ENCODE results near the gene CIBAR2. TPM values are rescaled to one million over a fixed set of nuclear protein-coding genes. Genes with fewer than 3 reads are reported as not detected.

Gene CIBAR2
- total and polyA plus RNA-seq, 9 donors: 0.18 to 13.0 (median 1.4) TPM; not detected in 3

DNA sequence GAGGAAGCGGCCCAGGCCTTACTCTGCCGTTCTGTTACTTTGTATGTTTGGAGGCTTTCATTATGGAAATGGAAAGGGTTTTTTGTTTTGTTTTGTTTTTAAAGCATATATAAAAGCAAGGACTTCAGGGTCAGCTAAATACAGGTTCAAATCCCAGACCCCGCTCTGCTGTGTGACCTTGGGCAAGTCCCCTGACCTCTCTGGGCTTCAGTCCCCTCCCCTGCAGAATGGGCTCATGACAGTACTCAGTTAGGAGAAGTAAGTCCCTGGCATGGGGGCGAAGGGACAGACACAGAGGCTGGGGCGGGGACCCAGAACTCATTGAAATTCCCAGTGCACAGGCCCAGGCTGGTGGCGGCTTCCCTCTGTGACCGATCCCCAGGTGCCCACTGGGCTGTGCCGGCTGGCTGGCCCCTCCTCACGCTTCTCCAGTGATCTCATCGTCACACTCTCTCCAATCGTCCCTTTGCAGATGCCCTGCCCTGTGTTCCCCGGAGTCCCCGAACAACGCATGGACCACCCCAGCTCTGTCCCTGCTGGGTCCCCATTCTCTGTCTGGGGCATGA lies 979 bp upstream of the CIBAR2 start:
- Histone ChIP-seq H3K27ac (no peak overlapping the region), H3K36me3 (no peaks in the 10 kb centered on the region), H3K9me3 (no peaks in the 10 kb centered on the region), H3K27me3 (no peaks in the 10 kb centered on the region), H3K4me1 (ENCODE audit: insufficient read depth) (peaks cover 1% of the 10 kb centered on the region), H3K4me3 (no peak overlapping the region)
- 90 to 93% (median 91%) methylated on average over 14 of the region's 14 CpGs for WGBS, 3 donors
- TF ChIP-seq CTCF (IDR thresholded peaks at IDR 0.05): no peak
- intact Hi-C loops (cut with DNase I): loop anchor here in 3 of 4 donors (5.0 to 10.0 kb wide), 4 partner anchors 122 to 502 kb away; partner anchors contain the start of gene GSE1 (in 1 of the 3)
- DNase-seq: no peak

DNA sequence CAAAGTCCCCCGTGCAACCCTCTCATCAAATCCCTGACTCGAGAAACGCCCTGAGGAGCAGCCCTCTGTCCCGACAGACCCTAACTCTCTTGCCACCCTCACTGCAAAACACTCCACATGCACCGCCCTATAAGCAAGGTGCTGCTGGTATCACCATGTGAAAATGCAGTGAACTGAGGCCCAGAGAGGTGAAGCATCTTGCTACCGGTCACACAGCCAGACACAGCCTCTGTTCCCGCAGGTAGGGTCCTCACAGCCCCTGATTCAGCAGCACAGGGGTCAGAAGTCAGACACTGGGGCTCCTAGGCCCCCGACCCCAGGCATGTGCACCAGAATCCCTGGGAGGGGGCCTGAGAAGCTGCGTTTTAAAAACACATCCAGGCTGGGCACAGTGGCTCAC lies 1.1 kb downstream of the CIBAR2 start:
- H3K36me3 ChIP-seq: no peaks in the 10 kb centered on the region
- no peak overlapping the region for H3K4me3 ChIP-seq
- 88 to 92% (median 92%) methylated on average over 9 of the region's 9 CpGs for WGBS, 3 donors
- intact Hi-C loops (cut with DNase I): loop anchor here in 3 of 4 donors (5.0 to 10.0 kb wide), 4 partner anchors 124 to 504 kb away; partner anchors contain the start of gene GSE1 (in 1 of the 3)
- no peaks in the 10 kb centered on the region for H3K4me1 ChIP-seq (ENCODE audit: insufficient read depth)
- no peaks in the 10 kb centered on the region for H3K9me3 ChIP-seq
- DNase-seq: no peak
- no peak overlapping the region for H3K27ac ChIP-seq
- TF ChIP-seq EP300 (IDR thresholded peaks at IDR 0.05) (no peak), CTCF (IDR thresholded peaks at IDR 0.05) (no peak), POLR2A (IDR thresholded peaks at IDR 0.05) (no peak)
- no peaks in the 10 kb centered on the region for H3K27me3 ChIP-seq

DNA sequence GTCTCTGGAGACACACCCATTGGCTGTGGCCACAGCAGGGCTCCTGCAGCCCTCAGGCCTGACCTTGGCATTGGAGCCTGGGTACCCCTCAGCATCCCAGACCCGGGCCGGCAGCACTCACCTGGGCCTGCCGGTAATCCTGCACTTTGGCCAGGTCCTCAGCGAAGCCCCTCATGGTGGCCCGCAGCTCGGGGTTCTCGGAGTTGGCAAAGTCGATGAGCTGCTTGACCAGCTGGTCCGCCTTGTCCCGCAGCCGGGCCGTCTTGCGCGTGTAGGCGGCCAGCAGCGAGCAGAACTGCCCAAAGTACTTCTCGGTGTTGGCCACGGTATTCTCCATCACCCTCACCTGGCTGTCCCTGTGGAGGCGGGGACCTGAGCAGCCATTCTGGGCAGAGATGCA lies 2.2 kb downstream of the CIBAR2 start:
- intact Hi-C loops (cut with DNase I): loop anchor here in 3 of 4 donors (5.0 to 10.0 kb wide), 4 partner anchors 125 to 505 kb away; partner anchors contain the start of gene GSE1 (in 1 of the 3)
- no peaks in the 10 kb centered on the region for H3K4me1 ChIP-seq (ENCODE audit: insufficient read depth)
- H3K4me3 ChIP-seq: no peak overlapping the region
- no peak overlapping the region for H3K27ac ChIP-seq
- H3K27me3 ChIP-seq: no peaks in the 10 kb centered on the region
- H3K9me3 ChIP-seq: no peaks in the 10 kb centered on the region
- no peaks in the 10 kb centered on the region for H3K36me3 ChIP-seq
- DNase-seq: no peak
- WGBS, 3 donors: 94 to 95% (median 94%) methylated on average over 18 to 19 of the region's 19 CpGs
- TF ChIP-seq EP300 (IDR thresholded peaks at IDR 0.05): no peak
- TF ChIP-seq CTCF (IDR thresholded peaks at IDR 0.05): no peak
- TF ChIP-seq POLR2A (IDR thresholded peaks at IDR 0.05): no peak

DNA sequence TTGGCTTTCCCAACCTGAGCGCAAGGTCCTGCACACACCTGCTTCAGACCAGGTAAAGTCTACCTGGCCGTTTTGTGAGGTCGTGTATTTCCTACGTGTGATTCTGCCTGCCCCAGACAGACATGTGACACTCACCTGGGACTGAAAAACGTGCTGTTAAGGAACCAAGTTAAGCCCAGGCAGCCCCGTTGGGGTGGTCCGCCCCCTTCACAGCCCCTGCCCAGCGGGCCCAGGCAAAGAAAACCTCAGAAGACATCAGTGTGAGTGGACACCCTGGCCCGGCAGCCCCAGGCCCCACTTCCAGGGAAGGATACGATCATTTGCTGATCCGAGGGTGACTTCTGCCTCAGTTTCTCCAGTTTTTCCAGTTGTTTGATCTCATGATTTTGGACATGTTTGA lies 4.7 kb downstream of the CIBAR2 start:
- DNase-seq: no peak
- intact Hi-C loops (cut with DNase I): loop anchor here in 2 of 4 donors (10.0 kb wide), 1 partner anchor 607 kb away; no protein-coding TSS in a partner anchor
- H3K36me3 ChIP-seq: no peaks in the 10 kb centered on the region
- no peaks in the 10 kb centered on the region for H3K27me3 ChIP-seq
- no peak overlapping the region for H3K27ac ChIP-seq
- 78 to 85% (median 84%) methylated on average over 11 of the region's 11 CpGs for WGBS, 3 donors
- TF ChIP-seq EP300 (IDR thresholded peaks at IDR 0.05) (no peak), POLR2A (IDR thresholded peaks at IDR 0.05) (no peak), CTCF (IDR thresholded peaks at IDR 0.05) (no peak)
- no peak overlapping the region for H3K4me3 ChIP-seq
- H3K9me3 ChIP-seq: no peaks in the 10 kb centered on the region
- no peaks in the 10 kb centered on the region for H3K4me1 ChIP-seq (ENCODE audit: insufficient read depth)

All from ovary (tissue), 9 donors.